Smooth muscle cell (in vitro differentiated cells): ENCODE data around the gene CFAP45. TPM values are rescaled to one million over a fixed set of nuclear protein-coding genes. Genes with fewer than 3 reads are reported as not detected.
A peak's percentile ranks its signal among the peaks of the same experiment; 100 is the strongest.

ENCODE experiments used
- DNase-seq: peaks from one replicate; lab custom pipeline; 2025; ENCODE audit not compliant: unreplicated experiment; lab: John Stamatoyannopoulos, UW
- H2AFZ ChIP-seq: fragments of 200-600 bp; sonication (generic); 2 replicates; pipeline ENCODE4 v1.6.0; 2016; ENCODE audit warnings: antibody characterized with exemption, low read depth, mild to moderate bottlenecking
- H3F3A ChIP-seq: fragments of 200-600 bp; sonication (generic); 2 replicates; pipeline ENCODE4 v1.6.0; 2017; ENCODE audit warnings: antibody characterized with exemption, low read depth
- H3K27ac ChIP-seq: fragments of 200-600 bp; sonication (generic); 2 replicates; pipeline ENCODE4 v1.5.1; 2016; ENCODE audit warnings: low read depth, mild to moderate bottlenecking
- H3K27me3 ChIP-seq: fragments of 200-600 bp; sonication (generic); 2 replicates; pipeline ENCODE4 v1.6.1; 2016; ENCODE audit warnings: low read depth, mild to moderate bottlenecking
- H3K36me3 ChIP-seq: fragments of 200-600 bp; sonication (generic); 2 replicates; pipeline ENCODE4 v1.5.1; 2016; ENCODE audit warnings: low read depth
- H3K4me1 ChIP-seq: fragments of 200-600 bp; sonication (generic); 2 replicates; pipeline ENCODE4 v1.5.1; 2016; ENCODE audit warnings: low read depth
- H3K4me2 ChIP-seq: fragments of 200-600 bp; sonication (generic); 2 replicates; pipeline ENCODE4 v1.6.0; 2016; ENCODE audit warnings: mild to moderate bottlenecking
- H3K4me3 ChIP-seq: fragments of 200-600 bp; sonication (generic); 2 replicates; pipeline ENCODE4 v1.5.1; 2016; ENCODE audit warnings: mild to moderate bottlenecking
- H3K79me2 ChIP-seq: fragments of 200-600 bp; sonication (generic); 2 replicates; pipeline ENCODE4 v1.6.0; 2016; ENCODE audit warnings: low read depth, mild to moderate bottlenecking
- H3K9ac ChIP-seq: fragments of 200-600 bp; sonication (generic); 2 replicates; pipeline ENCODE4 v1.6.0; 2016; ENCODE audit warnings: low read depth
- H3K9me3 ChIP-seq: fragments of 200-600 bp; sonication (generic); replicated peaks from 2 replicates; pipeline ENCODE4 v1.5.1; 2016; ENCODE audit warnings: low read depth
- H4K20me1 ChIP-seq: fragments of 200-600 bp; sonication (generic); 2 replicates; pipeline ENCODE4 v1.6.0; 2016; ENCODE audit warnings: low read depth
- WGBS: methylation state at CpG from one replicate; pipeline ENCODE4 v1.1.7; 2016; ENCODE audit warnings: low lambda C conversion rate; 5-methylcytosine and 5-hydroxymethylcytosine counted together
- polyA plus RNA-seq: library from polyadenylated mRNA; unstranded; fragments of >200 nt; fragmentation: Nextera tagmentation; extraction: Ambion mirVana; gene quantifications from 2 replicates; pipeline ENCODE4 v1.2.1, GENCODE V29; 2016
- total RNA-seq: library from RNA; depleted of rRNA; stranded (reverse); fragments of >200 nt; gene quantifications from 2 replicates; pipeline ENCODE4 v1.2.3, GENCODE V29; 2014
- TF ChIP-seq, protein P1 (sequence below): fragments of 200-600 bp; sonication (generic); IDR thresholded peaks from 2 replicates; pipeline ENCODE4 v1.5.1; 2017; ENCODE audit warnings: borderline replicate concordance, mild to moderate bottlenecking, antibody characterized with exemption; ENCODE audit not compliant: insufficient read depth, poor library complexity, severe bottlenecking

CFAP45 gene
- total and polyA plus RNA-seq, 2 experiments from 2014 or later: 1.2 to 1.3 TPM

- Histone ChIP-seq H4K20me1 (no peaks in the 10 kb centered on the region), H2AFZ (peak overlapping the region; percentile 91), H3K27ac (peak overlapping the region; percentile 83), H3K36me3 (no peaks in the 10 kb centered on the region), H3K27me3 (no peaks in the 10 kb centered on the region), H3K4me1 (peaks cover 10% of the 10 kb centered on the region), H3K4me2 (peak overlapping the region; percentile 95), H3F3A (peaks cover 14% of the 10 kb centered on the region), H3K4me3 (peak overlapping the region; percentile 69), H3K79me2 (no peaks in the 10 kb centered on the region), H3K9me3 (no peaks in the 10 kb centered on the region), H3K9ac (peak overlapping the region; percentile 74)
- WGBS: 0% methylated on average over 23 of the region's 31 CpGs
- DNase-seq: peak; percentile 51
- TF ChIP-seq, protein P1, sequence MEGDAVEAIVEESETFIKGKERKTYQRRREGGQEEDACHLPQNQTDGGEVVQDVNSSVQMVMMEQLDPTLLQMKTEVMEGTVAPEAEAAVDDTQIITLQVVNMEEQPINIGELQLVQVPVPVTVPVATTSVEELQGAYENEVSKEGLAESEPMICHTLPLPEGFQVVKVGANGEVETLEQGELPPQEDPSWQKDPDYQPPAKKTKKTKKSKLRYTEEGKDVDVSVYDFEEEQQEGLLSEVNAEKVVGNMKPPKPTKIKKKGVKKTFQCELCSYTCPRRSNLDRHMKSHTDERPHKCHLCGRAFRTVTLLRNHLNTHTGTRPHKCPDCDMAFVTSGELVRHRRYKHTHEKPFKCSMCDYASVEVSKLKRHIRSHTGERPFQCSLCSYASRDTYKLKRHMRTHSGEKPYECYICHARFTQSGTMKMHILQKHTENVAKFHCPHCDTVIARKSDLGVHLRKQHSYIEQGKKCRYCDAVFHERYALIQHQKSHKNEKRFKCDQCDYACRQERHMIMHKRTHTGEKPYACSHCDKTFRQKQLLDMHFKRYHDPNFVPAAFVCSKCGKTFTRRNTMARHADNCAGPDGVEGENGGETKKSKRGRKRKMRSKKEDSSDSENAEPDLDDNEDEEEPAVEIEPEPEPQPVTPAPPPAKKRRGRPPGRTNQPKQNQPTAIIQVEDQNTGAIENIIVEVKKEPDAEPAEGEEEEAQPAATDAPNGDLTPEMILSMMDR: no peak
These were observed 45.8 kb downstream of the CFAP45 start for GRCh38 chr1:159854116-159854692.

GRCh38 chr1:159853417-159854115 is 46.4 kb downstream of the CFAP45 start:
- H3K9me3 ChIP-seq: no peaks in the 10 kb centered on the region
- H3K4me3 ChIP-seq: peak overlapping the region; percentile 69
- H3K4me2 ChIP-seq: peak overlapping the region; percentile 95
- TF ChIP-seq, protein P1: no peak
- peaks cover 12% of the 10 kb centered on the region for H3K4me1 ChIP-seq
- H2AFZ ChIP-seq: no peak overlapping the region
- H4K20me1 ChIP-seq: no peaks in the 10 kb centered on the region
- peak overlapping the region; percentile 83 for H3K27ac ChIP-seq
- DNase-seq: no peak
- H3K9ac ChIP-seq: no peak overlapping the region
- 27% methylated on average over 6 of the region's 6 CpGs for WGBS
- H3K79me2 ChIP-seq: no peaks in the 10 kb centered on the region
- H3K27me3 ChIP-seq: no peaks in the 10 kb centered on the region
- peaks cover 17% of the 10 kb centered on the region for H3F3A ChIP-seq
- H3K36me3 ChIP-seq: no peaks in the 10 kb centered on the region

- Histone ChIP-seq H3K27me3 (no peaks in the 10 kb centered on the region), H3K79me2 (no peaks in the 10 kb centered on the region), H3K27ac (no peak overlapping the region), H3K4me2 (no peak overlapping the region), H3K4me3 (no peak overlapping the region), H3K4me1 (peaks cover 16% of the 10 kb centered on the region), H3K36me3 (no peaks in the 10 kb centered on the region), H4K20me1 (no peaks in the 10 kb centered on the region), H2AFZ (no peak overlapping the region), H3F3A (peaks cover 18% of the 10 kb centered on the region), H3K9me3 (no peaks in the 10 kb centered on the region), H3K9ac (no peak overlapping the region)
- WGBS: 84% methylated on average over 1 of the region's 1 CpG
- TF ChIP-seq, protein P1: peak; percentile 8
- no peak for DNase-seq
These were observed 48.6 kb downstream of the CFAP45 start for GRCh38 chr1:159851407-159851806.
